Endothelial cell of umbilical vein (primary cell): Measurements from ENCODE around the gene ANKRD28.

Experiments
- CTCF ChIP-seq, 2 donors: IDR thresholded peaks; 1 replicate in 1 of 2; 2 replicates in 1 of 2; pipeline ENCODE4 v1.5.1; 2011; ENCODE audit warnings: low read length in 2 of 2, mild to moderate bottlenecking in 2 of 2, moderate library complexity in 2 of 2, control low read depth in 1 of 2, inconsistent platforms in 1 of 2, low read depth in 1 of 2; ENCODE audit not compliant: insufficient read depth in 1 of 2; ENCODE audit errors: extremely low read depth in 1 of 2
- EZH2 ChIP-seq: IDR thresholded peaks from 2 replicates; pipeline ENCODE4 v1.6.1; 2012; ENCODE audit warnings: borderline replicate concordance, low read depth, mild to moderate bottlenecking, moderate library complexity, low read length, inconsistent platforms; ENCODE audit not compliant: severe bottlenecking
- MAX ChIP-seq: IDR thresholded peaks from 2 replicates; pipeline ENCODE4 v1.6.1; 2011; ENCODE audit not compliant: insufficient read depth, insufficient read length
- POLR2A ChIP-seq: IDR thresholded peaks from 2 replicates; pipeline ENCODE4 v1.6.1; 2012; ENCODE audit warnings: low read depth, mild to moderate bottlenecking, control low read depth, low read length
- POLR2AphosphoS5 ChIP-seq: IDR thresholded peaks from 2 replicates; pipeline ENCODE4 v1.6.1; 2012; ENCODE audit warnings: low read depth, mild to moderate bottlenecking, control low read depth, low read length, moderate library complexity; ENCODE audit not compliant: insufficient read depth

- TF ChIP-seq POLR2A (no peak), CTCF (IDR thresholded peaks at IDR 0.05; ENCODE audit: extremely low read depth in 1 of 2, insufficient read depth in 1 of 2, low read depth in 1 of 2, low read length in 2 of 2) (no peak), POLR2AphosphoS5 (no peak), MAX (no peak), EZH2 (no peak)
These were observed 144.5 kb downstream of the ANKRD28 start for GRCh38 chr3:15653321-15653720.
